Activated T-cell treated with anti-CD3 and anti-CD28 coated beads, Interleukin-2, amount 50 U/mL, for 24 hours (primary cell): ENCODE measurements around the gene ZNF679.
A peak's percentile ranks its signal among the peaks of the same experiment; 100 is the strongest.
"Not testable (repeated sequence)": the region's sequence is repeated elsewhere in the genome, so short reads cannot be mapped to it uniquely, and the experiment has no call there.

Experiments used
- DNase-seq: peaks from one replicate; pipeline ENCODE4 v3.0.0-alpha.2; 2020
- H3K27ac Mint-ChIP-seq: 2 replicates; pipeline ENCODE4 v1.8.0; 2020; ENCODE audit warnings: mild to moderate bottlenecking, mixed read lengths
- H3K27me3 Mint-ChIP-seq: 2 replicates; pipeline ENCODE4 v1.8.0; 2020; ENCODE audit warnings: mixed read lengths
- H3K36me3 Mint-ChIP-seq: 2 replicates; pipeline ENCODE4 v1.8.0; 2020; ENCODE audit warnings: low read depth, mixed read lengths
- H3K4me1 Mint-ChIP-seq: 2 replicates; pipeline ENCODE4 v1.8.0; 2020; ENCODE audit warnings: low read depth, mixed read lengths
- H3K4me3 Mint-ChIP-seq: 2 replicates; pipeline ENCODE4 v1.8.0; 2020; ENCODE audit warnings: mild to moderate bottlenecking, moderate library complexity, mixed read lengths
- H3K9me3 Mint-ChIP-seq: 2 replicates; pipeline ENCODE4 v1.8.0; 2020; ENCODE audit warnings: mixed read lengths

The ZNF679 gene

DNA sequence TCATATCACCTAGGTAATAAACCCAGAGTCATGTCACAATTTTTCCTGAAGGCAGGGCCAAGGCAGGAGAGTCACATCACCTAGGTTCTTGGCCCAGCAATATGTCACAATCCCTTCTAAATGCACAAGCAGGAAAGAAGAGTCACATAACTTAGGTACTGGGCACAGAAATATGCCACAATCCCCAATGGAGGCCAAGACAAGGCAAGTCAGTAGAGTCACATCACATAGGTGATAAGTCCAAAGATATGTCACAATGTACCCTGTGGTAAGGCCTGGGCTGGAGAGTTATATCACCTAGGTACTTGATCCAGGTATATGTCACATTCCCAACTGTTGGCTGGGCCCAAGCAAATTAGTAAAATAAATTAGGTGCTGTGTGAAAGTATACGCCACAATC, at the start of gene ZNF679:
ZNF679 (plus strand) TSS at position 301 of the 400 bp plus-strand sequence. CDS start 20,644 bp downstream, outside the sequence.
- H3K4me1 Mint-ChIP-seq: not testable (repeated sequence)
- H3K9me3 Mint-ChIP-seq: peaks cover 55% of the 10 kb centered on the region

DNA sequence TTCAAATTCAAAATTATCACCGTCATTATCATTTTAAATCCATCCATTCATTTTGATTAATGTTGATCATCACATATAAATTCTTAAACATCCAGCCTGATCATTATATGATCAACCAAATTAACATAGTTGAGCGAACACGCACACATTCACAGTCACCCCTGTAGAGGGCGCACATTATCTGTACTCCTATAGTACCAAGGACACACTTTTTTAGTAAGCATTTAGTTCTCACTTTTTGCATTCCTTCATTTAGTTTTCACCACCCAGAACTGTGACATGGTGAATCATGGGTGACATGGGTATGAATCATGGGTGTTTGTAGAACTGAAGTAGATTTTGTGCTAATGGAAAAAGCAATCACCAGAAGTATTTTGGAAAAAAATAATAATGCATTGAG, 47.3 kb upstream of the ZNF679 start:
- peaks cover 16% of the 10 kb centered on the region for H3K27me3 Mint-ChIP-seq
- DNase-seq: no peak
- no peaks in the 10 kb centered on the region for H3K4me1 Mint-ChIP-seq
- no peaks in the 10 kb centered on the region for H3K36me3 Mint-ChIP-seq
- peaks cover 10% of the 10 kb centered on the region for H3K9me3 Mint-ChIP-seq
- no peak overlapping the region for H3K4me3 Mint-ChIP-seq
- H3K27ac Mint-ChIP-seq: no peak overlapping the region

More for the DNA sequence above, at the start of gene ZNF679:
- H3K4me3 Mint-ChIP-seq, H3K36me3 Mint-ChIP-seq, H3K27me3 Mint-ChIP-seq, H3K27ac Mint-ChIP-seq, DNase-seq: not testable (repeated sequence)

DNA sequence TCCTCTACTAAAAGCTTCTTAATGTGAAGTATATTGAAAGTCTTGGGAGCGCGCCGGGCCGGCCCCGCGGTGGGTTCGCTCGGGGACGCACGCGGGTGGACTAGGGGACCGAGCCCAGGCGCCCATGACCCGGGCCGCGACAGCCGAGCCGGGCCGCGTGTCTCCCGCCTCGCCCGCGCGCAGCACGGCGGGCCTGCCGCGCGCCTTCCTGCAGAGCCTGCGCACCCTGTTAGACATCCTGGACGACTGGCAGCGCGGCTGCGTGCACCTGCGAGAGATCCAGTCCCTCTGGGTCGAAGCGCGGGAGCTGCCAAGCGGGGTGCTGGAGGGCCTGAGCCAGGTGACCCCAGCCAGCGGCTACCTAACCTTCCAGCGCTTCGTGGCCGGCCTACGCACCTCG, 46.7 kb upstream of the ZNF679 start:
- Mint-ChIP-seq H3K27me3 (peaks cover 16% of the 10 kb centered on the region), H3K9me3 (peaks cover 10% of the 10 kb centered on the region), H3K27ac (no peak overlapping the region), H3K4me3 (no peak overlapping the region), H3K36me3 (no peaks in the 10 kb centered on the region), H3K4me1 (no peaks in the 10 kb centered on the region)
- no peak for DNase-seq

DNA sequence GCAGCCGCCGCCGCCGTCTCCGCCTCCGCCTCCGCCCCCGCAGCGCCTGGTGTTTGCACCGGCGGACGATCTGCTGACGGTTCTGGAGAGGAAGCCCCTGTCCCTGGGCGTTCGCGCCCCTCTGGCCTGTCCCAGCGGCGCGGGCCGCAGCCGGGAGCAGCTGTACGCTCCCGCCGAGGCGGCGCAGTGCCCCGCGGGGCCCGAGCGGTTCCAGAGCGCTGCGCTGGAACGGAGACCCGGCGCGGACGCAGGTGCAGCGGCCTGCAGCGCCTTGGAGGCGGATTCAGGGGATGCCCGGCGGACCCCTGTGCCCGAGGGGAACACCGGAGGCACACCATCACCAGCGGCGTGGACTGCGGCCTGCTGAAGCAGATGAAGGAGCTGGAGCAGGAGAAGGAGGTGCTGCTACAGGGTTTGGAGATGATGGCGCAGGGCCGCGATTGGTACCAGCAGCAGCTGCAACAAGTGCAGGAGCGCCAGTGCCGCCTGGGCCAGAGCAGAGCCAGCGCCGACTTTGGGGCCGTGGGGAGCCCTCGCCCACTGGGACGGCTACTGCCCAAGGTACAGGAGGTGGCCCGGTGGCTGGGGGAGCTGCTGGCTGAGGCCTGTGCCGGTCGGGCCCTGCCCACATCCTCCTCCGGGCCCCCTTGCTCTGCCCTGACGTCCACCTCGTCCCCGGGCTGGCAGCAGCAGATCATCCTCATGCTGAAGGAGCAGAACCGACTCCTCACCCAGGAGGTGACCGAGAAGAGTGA, 46.1 kb upstream of the ZNF679 start:
- no peaks in the 10 kb centered on the region for H3K4me1 Mint-ChIP-seq
- peaks cover 16% of the 10 kb centered on the region for H3K27me3 Mint-ChIP-seq
- no peaks in the 10 kb centered on the region for H3K36me3 Mint-ChIP-seq
- no peak overlapping the region for H3K4me3 Mint-ChIP-seq
- peaks cover 13% of the 10 kb centered on the region for H3K9me3 Mint-ChIP-seq
- DNase-seq: no peak
- no peak overlapping the region for H3K27ac Mint-ChIP-seq

DNA sequence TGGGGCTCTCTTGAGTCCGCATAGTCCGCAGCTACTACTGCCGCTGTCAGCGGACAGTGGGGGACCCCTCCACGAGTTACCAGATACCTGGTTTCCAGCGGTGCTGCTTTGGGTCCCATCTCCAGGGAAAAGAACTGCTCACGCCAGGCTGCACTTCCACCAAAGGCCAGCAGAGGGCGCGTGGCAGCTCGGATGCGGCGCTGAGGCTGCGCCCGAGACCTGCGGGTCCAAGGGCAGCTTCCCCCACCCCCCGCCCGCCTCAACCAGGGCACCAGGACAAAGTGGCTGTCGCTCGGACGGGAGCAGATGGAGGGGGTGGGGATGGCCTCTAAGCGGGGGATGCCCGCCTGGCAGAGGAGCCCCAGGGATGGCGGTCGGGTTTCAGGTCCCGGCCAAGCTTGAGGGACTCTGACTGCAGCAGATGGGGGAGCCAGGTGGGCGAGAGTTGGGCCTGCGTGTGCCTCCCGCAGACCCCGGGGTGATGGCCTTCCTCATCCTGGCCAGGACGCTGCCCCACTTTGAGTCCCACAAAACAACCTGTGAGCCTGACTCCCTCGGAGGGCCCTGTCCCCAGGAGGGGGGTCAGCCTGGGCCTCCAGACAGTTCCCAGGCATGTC, 45.0 kb upstream of the ZNF679 start:
- H3K27ac Mint-ChIP-seq: no peak overlapping the region
- peaks cover 16% of the 10 kb centered on the region for H3K9me3 Mint-ChIP-seq
- H3K27me3 Mint-ChIP-seq: peaks cover 16% of the 10 kb centered on the region
- H3K4me1 Mint-ChIP-seq: no peaks in the 10 kb centered on the region
- no peaks in the 10 kb centered on the region for H3K36me3 Mint-ChIP-seq
- no peak overlapping the region for H3K4me3 Mint-ChIP-seq
- DNase-seq: peak; percentile 68

DNA sequence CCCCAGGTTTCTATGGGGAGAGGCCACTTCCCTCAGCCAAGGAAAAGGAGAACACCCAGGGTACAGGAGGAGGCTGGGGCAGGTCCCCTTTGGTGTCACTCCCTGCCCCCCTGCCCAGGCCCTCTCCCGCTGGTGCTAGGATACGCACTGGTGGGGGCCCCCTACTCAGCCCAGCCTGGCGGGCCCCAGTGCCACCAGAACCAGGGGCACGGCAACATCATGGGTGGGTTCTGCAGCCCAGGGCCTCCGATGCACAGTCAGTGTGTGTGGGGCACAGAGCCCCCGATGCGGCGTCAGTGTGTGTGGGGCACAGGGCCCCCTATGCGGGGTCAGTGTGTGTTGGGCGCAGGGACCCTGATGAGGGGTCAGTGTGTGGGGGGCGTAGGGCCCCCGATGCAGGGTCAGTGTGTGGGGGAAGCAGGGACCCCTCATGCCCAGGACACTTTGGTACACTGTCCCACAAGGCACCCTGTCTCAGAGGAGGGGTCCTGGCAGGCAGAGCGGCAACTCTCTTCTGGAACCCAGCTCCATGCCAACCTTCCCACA, 44.4 kb upstream of the ZNF679 start:
- H3K36me3 Mint-ChIP-seq: no peaks in the 10 kb centered on the region
- DNase-seq: no peak
- H3K9me3 Mint-ChIP-seq: peaks cover 18% of the 10 kb centered on the region
- no peak overlapping the region for H3K4me3 Mint-ChIP-seq
- H3K27ac Mint-ChIP-seq: no peak overlapping the region
- H3K27me3 Mint-ChIP-seq: peaks cover 16% of the 10 kb centered on the region
- H3K4me1 Mint-ChIP-seq: no peaks in the 10 kb centered on the region

DNA sequence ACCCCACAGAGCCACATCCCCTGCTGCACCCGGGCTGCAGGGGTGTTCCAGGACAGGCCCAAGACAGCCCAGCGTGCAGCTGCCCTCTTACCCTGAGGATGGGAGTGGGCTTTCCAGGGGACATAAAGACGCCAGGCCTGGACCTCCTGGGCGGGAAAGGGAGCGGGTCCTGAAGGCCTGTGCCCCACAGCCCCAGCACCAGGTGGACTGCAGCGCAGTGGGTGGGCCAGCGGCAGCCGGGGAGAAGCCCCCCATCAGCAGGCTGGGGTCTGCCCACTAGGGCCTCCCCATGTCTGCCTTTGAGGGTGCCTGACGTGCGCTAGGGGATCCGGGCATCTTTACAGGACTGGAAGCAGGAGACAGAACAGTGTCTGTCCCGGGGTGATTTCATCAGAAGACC, 43.9 kb upstream of the ZNF679 start:
- Mint-ChIP-seq H3K27me3 (peaks cover 16% of the 10 kb centered on the region), H3K4me1 (no peaks in the 10 kb centered on the region), H3K4me3 (no peak overlapping the region), H3K9me3 (peaks cover 22% of the 10 kb centered on the region), H3K36me3 (no peaks in the 10 kb centered on the region), H3K27ac (no peak overlapping the region)
- no peak for DNase-seq

DNA sequence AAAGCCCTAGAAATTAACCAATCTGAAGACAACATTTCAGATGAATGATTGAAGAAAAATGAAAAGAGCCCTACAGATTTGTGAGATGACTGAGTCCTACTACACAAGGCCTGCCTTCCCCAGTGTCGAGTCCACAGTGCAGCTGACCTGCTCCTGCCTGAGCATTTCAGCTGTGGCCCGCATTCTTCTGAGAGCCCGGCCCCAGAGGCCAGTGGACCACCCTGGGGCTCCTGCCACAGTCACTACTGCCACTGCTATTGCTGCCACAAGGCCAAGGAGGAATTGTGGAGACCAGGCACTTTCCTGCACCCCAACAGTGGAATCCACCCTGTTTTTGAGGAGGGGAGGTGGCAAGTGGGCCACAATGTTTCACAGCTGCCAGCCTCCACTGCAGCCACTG, 40.9 kb upstream of the ZNF679 start:
- no peak for DNase-seq
- H3K4me3 Mint-ChIP-seq: no peak overlapping the region
- H3K9me3 Mint-ChIP-seq: peaks cover 12% of the 10 kb centered on the region

DNA sequence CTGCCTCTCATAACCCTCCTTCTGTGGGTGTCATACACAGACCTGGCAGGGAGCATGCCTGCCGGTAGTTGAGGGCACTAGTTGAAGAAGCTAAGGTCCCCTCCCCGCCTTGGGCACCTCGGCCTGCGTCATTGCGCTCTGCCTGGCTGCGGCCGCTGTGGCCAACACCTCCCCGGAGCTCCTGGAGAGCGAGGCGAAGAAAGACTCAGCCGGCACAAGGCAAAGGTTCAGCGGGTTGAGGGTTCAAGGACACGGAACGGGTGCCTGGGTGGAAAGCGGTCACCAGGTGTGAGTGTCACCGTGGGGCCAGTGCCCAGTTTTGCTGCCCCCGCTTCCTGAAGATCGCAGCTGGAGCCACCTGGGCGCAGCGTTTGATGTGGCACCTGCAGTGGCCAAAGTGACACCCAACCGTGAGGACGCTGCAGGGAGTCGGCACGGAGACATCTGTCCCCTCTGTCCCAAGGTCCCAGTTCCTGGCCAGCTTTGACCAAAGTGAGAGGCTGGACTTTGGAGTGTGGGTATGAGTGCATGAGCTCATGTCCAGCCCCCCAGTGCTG, 36.0 kb upstream of the ZNF679 start:
- DNase-seq: no peak
- Mint-ChIP-seq H3K27ac (no peak overlapping the region), H3K36me3 (no peaks in the 10 kb centered on the region), H3K4me1 (no peaks in the 10 kb centered on the region), H3K4me3 (no peak overlapping the region), H3K27me3 (no peaks in the 10 kb centered on the region), H3K9me3 (peaks cover 20% of the 10 kb centered on the region)

More for the DNA sequence above, 40.9 kb upstream of the ZNF679 start:
- H3K36me3 Mint-ChIP-seq: no peaks in the 10 kb centered on the region
- H3K4me1 Mint-ChIP-seq: no peaks in the 10 kb centered on the region
- no peak overlapping the region for H3K27ac Mint-ChIP-seq
- no peaks in the 10 kb centered on the region for H3K27me3 Mint-ChIP-seq

DNA sequence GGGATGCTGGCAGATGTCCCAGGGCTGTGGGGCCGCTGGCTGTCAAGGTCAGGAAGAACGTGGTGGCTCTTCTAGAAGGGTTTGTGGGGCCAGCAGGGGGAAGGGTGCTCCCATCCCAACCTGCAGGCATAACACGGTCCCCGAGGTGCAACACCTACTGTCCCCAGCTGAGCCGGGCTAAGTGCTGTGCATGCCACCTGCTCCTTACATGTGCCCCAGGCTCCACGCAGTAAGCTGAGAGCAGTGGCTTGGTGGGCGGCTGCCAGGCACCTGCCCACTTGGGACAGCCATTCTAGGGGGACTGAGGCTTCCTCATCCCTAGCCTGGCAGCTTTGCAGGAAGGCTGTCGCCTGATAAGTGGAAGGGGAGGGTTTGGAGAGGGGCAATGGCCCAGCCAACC, 35.5 kb upstream of the ZNF679 start:
- Mint-ChIP-seq H3K9me3 (peaks cover 20% of the 10 kb centered on the region), H3K4me1 (no peaks in the 10 kb centered on the region), H3K4me3 (no peak overlapping the region), H3K36me3 (no peaks in the 10 kb centered on the region), H3K27ac (no peak overlapping the region), H3K27me3 (no peaks in the 10 kb centered on the region)
- no peak for DNase-seq

DNA sequence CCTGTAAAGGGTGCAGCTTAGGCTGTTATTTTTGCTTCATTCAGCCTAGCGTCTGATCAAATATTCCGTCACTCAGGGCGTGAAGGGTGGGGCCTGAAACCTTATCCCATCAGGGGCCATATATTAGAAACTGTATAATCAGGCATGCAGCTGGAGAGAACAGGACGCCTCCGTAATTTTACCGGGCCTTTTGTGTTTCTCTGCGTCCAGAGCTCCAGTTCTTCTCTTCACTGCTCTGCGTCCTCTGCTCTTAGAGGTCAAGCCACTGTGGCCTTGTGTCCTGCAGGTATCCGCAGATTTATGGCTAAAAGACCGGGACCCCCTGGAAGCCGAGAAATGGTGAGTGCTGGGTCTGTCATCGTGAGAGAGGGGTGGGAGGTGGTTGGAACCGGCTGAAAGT, 21.4 kb upstream of the ZNF679 start, which contains the start of gene ZNF735:
ZNF735 (plus strand) TSS at position 301 of the 400 bp plus-strand sequence; CDS start at position 301, 0 bp downstream.
- H3K27ac Mint-ChIP-seq: no peak within 1 kb of the TSS
- no peak within 1 kb of the TSS for H3K4me3 Mint-ChIP-seq
- DNase-seq: no peak
- peaks cover 3% of the 10 kb centered on the region for H3K36me3 Mint-ChIP-seq
- peaks cover 34% of the 10 kb centered on the region for H3K9me3 Mint-ChIP-seq
- H3K4me1 Mint-ChIP-seq: no peaks in the 10 kb centered on the region
- H3K27me3 Mint-ChIP-seq: no peaks in the 10 kb centered on the region

DNA sequence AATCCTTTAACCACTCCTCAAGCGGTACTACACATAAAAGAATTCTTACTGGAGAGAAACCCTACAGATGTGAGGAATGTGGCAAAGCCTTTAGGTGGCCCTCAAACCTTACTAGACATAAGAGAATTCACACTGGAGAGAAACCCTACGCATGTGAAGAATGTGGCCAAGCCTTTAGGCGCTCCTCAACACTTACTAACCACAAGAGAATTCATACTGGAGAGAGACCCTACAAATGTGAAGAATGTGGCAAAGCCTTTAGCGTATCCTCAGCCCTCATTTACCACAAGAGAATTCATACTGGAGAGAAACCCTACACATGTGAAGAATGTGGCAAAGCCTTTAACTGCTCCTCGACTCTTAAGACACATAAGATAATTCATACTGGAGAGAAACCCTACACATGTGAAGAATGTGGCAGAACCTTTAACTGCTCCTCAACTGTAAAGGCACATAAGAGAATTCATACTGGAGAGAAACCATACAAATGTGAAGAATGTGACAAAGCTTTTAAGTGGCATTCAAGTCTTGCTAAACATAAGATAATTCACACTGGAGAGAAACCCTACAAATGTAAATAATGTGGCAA, 8.5 kb upstream of the ZNF679 start:
- not testable (repeated sequence) for H3K4me1 Mint-ChIP-seq, H3K27ac Mint-ChIP-seq, H3K27me3 Mint-ChIP-seq, H3K36me3 Mint-ChIP-seq, H3K4me3 Mint-ChIP-seq, DNase-seq
- H3K9me3 Mint-ChIP-seq: peaks cover 36% of the 10 kb centered on the region

DNA sequence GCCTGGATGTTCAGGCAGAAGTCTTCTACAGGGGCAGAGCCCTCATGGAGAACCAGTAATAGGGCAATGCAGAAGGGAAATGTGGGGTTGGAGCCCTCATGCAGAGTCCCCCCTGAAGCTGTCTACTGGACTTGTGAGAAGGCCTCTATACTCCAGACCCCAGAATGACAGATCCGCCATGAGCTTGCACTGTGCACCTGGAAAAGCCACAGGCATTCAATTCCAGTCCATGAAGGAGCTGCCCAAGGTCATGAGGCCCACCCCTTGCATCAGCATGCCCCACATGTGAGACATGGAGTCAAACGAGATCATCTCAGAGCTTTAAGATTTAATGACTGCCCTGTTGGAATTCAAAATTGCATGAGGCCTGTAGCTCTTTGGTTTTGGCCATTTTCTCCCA, 4.9 kb upstream of the ZNF679 start:
- Mint-ChIP-seq H3K9me3 (peaks cover 51% of the 10 kb centered on the region), H3K4me3 (no peak overlapping the region), H3K27ac (no peak overlapping the region), H3K36me3 (peaks cover 3% of the 10 kb centered on the region), H3K27me3 (no peaks in the 10 kb centered on the region), H3K4me1 (no peaks in the 10 kb centered on the region)
- no peak for DNase-seq

DNA sequence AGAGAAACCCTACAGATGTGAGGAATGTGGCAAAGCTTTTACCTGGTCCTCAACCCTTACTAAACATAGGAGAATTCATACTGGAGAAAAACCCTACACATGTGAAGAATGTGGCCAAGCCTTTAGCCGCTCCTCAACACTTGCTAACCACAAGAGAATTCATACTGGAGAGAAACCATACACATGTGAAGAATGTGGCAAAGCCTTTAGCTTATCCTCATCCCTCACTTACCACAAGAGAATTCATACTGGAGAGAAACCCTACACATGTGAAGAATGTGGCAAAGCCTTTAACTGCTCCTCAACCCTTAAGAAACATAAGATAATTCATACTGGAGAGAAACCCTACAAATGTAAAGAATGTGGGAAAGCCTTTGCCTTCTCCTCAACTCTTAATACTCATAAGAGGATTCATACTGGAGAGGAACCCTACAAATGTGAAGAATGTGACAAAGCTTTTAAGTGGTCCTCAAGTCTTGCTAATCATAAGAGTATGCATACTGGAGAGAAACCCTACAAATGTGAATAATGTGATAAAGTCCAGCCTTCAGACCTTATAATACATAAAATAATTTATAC, 38.2 kb downstream of the ZNF679 start:
- Mint-ChIP-seq H3K27ac (no peak overlapping the region), H3K36me3 (peaks cover 6% of the 10 kb centered on the region), H3K4me3 (no peak overlapping the region), H3K9me3 (peaks cover 37% of the 10 kb centered on the region), H3K27me3 (no peaks in the 10 kb centered on the region), H3K4me1 (no peaks in the 10 kb centered on the region)
- DNase-seq: no peak
